ENCODE results near the gene CEP57.

Gene CEP57

DNA sequence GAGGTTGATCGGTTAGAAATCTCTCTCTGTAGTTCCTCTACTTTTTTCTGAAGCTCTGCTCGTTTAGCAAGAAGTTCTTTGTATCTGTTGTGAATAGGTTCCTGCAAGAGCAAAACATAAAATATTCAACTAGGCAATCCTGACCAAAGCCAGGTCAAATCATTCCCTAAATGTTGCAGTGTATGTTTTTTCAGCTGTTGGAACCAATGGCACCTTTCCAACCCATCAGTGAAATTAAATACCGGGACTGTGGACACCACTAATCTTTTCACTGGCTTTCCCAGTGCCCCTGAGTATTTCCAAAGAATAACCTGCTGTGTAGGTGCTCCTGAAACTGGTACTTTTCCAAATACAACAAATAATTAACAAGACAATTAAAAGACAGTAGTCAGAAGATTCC, 45.1 kb downstream of the CEP57 start:
- peak; percentile 44 for DNase-seq (ENCODE audit: low read depth)
- TF ChIP-seq, protein P1, sequence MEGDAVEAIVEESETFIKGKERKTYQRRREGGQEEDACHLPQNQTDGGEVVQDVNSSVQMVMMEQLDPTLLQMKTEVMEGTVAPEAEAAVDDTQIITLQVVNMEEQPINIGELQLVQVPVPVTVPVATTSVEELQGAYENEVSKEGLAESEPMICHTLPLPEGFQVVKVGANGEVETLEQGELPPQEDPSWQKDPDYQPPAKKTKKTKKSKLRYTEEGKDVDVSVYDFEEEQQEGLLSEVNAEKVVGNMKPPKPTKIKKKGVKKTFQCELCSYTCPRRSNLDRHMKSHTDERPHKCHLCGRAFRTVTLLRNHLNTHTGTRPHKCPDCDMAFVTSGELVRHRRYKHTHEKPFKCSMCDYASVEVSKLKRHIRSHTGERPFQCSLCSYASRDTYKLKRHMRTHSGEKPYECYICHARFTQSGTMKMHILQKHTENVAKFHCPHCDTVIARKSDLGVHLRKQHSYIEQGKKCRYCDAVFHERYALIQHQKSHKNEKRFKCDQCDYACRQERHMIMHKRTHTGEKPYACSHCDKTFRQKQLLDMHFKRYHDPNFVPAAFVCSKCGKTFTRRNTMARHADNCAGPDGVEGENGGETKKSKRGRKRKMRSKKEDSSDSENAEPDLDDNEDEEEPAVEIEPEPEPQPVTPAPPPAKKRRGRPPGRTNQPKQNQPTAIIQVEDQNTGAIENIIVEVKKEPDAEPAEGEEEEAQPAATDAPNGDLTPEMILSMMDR (conservative IDR thresholded peaks at IDR 0.05; ENCODE audit: low read depth, low read length), result no peak
- H3K4me3 ChIP-seq (ENCODE audit: low read depth, low read length), result no peak overlapping the region

DNA sequence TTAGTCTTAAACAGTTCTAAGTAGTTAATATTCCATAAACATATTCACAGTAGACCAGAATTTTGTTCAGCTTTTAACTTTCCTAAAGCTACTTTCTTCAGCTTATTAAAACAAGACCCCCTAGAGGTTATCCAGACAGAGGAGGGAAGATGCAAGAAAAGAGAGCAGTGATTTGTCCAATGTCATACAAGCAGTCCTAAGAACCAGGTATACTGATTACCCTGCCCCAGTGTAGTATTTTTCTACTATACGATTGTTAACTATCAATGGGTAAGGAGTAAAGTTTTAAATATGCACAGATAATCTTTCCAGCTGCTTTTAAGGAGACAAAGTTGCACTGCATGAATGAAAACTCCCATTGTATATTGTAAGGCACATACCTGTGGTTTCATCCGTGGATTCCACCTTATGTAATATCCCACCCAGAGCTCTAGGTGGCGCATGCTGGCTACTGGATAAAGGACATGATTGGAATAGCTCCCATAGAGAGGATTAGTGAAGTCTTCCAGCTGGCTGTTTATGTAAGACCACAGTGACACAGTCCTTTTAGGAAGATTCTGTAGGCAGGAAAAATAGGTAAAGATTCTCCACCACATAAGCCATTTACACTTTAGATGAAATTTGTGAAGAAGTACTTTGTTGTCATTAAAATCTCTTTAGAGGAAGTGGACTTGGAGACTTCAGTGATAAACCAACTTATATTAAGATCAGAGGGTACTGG, 45.6 kb downstream of the CEP57 start:
- DNase-seq (ENCODE audit: low read depth), result peak; percentile 97
- TF ChIP-seq, protein P1 (conservative IDR thresholded peaks at IDR 0.05; ENCODE audit: low read depth, low read length), result peak; percentile 94
- H3K4me3 ChIP-seq (ENCODE audit: low read depth, low read length), result no peak overlapping the region

DNA sequence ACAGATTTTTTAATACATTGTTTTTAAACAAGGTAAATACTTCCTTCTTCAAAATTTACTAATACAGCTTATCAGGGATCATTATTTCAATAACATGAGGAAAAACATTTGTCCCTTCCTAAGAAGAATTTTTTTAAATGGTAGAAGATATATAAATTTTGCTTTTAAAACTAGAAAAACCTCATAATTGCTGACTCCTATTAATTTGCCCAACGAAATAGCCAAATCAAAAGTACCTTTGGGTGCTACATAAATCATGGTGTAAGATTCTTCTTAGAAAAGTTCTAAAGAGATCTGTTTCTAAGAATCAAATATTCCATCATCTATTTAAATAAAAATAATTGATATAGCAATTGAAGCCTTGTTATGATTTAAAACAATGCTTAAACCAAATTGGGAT, 54.9 kb downstream of the CEP57 start:
- DNase-seq (ENCODE audit: low read depth), result no peak

DNA sequence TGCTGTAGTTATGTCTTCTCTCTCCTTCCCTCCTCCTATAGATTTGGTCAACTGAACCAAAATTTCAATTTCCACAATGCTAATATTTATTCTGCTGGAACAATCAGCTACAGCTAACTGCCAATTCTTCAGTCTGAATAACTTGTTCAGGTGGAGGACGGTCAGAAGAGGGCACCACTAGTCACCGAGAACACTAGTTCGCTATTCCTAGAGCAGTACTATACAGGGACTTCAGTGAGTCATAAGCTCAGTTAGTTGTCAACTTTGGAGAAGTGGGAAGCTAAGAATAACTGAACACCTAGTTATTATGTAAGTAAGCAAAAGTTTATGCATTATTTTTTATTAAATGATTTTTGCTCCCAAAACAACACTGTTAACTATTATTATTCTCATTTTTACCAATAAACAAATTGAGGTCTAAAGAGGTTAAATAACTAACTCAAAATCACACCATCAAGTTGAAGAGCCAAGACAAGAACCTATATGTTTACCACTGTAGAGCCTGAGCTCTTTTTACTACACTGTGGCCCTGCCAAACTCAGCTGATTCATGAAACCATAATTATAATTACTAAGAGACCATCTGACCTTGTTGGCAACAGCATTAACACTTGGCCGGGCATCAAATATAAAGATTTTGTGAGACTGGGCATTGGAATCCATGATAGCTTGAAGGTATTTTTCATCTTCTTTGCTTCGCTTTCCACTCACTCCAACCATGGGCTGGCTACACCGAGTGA, 59.0 kb downstream of the CEP57 start:
- TF ChIP-seq, protein P1 (conservative IDR thresholded peaks at IDR 0.05; ENCODE audit: low read depth, low read length), result peak; percentile 77
- peak; percentile 92 for DNase-seq (ENCODE audit: low read depth)
- no peak overlapping the region for H3K4me3 ChIP-seq (ENCODE audit: low read depth, low read length)

More for the DNA sequence above, 54.9 kb downstream of the CEP57 start:
- no peak overlapping the region for H3K4me3 ChIP-seq (ENCODE audit: low read depth, low read length)
- TF ChIP-seq, protein P1 (conservative IDR thresholded peaks at IDR 0.05; ENCODE audit: low read depth, low read length), result no peak

DNA sequence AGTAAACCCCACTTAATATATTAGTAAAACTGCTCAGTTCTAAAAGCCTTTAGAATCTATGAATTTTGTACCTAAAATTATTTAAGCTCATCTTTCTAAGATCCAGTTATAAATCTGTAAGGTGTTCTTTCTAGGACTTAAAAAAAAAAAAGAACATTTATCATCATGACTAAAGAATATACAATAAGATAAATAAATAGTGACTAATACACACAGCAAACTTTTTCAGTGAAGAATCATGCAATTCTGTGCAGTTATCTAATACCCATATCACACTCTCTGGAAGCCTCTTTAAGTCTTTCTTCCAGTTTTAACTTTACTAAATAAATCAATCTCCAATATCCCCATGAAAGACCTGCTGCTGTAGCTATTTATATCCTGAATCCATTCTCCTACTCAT, 59.8 kb downstream of the CEP57 start:
- no peak overlapping the region for H3K4me3 ChIP-seq (ENCODE audit: low read depth, low read length)
- DNase-seq (ENCODE audit: low read depth), result no peak
- TF ChIP-seq, protein P1 (conservative IDR thresholded peaks at IDR 0.05; ENCODE audit: low read depth, low read length), result no peak

DNA sequence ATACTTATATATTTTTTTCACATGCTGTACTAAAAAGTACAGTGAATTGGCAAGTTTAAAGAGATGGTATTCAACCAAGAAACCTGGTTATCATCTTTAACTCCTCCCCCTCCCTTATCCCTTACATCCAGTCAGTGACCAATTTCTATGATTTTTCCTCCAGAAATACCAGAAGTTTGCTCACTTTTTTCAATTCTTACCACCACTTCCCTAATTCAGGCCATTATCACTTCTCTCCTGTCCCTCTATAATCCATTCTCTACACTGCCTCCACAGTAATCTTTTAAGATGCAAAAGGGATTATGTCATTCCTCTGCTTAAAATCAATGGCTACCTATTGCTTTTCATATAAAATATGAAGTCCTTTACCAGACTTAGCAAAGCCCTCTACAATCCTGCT, 62.8 kb downstream of the CEP57 start:
- no peak overlapping the region for H3K4me3 ChIP-seq (ENCODE audit: low read depth, low read length)
- TF ChIP-seq, protein P1 (conservative IDR thresholded peaks at IDR 0.05; ENCODE audit: low read depth, low read length), result no peak
- no peak for DNase-seq (ENCODE audit: low read depth)
